Type B pancreatic cell (in vitro differentiated cells): ENCODE measurements around the gene PTPRC. TPM values are rescaled to one million over a fixed set of nuclear protein-coding genes. Genes with fewer than 3 reads are reported as not detected.

Source experiments
- DNase-seq: peaks from one replicate; pipeline ENCODE4 v3.0.0; 2021; ENCODE audit warnings: mixed read lengths; ENCODE audit not compliant: unreplicated experiment; ENCODE audit errors: extremely low spot score
- H3K27ac Mint-ChIP-seq: 2 replicates; pipeline ENCODE4 v1.8.0; 2021; ENCODE audit warnings: mild to moderate bottlenecking, mixed read lengths
- H3K27me3 Mint-ChIP-seq: 2 replicates; pipeline ENCODE4 v1.8.0; 2021; ENCODE audit warnings: mixed read lengths
- H3K36me3 Mint-ChIP-seq: 2 replicates; pipeline ENCODE4 v1.8.0; 2021; ENCODE audit warnings: mixed read lengths
- H3K4me1 Mint-ChIP-seq: one replicate; pipeline ENCODE4 v1.8.0; 2021; ENCODE audit warnings: mixed read lengths; ENCODE audit not compliant: unreplicated experiment
- H3K4me3 Mint-ChIP-seq: 2 replicates; pipeline ENCODE4 v1.8.0; 2021; ENCODE audit warnings: mild to moderate bottlenecking, mixed read lengths
- H3K9me3 Mint-ChIP-seq: 2 replicates; pipeline ENCODE4 v1.8.0; 2021; ENCODE audit warnings: mixed read lengths
- total RNA-seq: library from RNA; stranded (reverse); gene quantifications from 2 replicates; pipeline ENCODE4 v1.2.1, GENCODE V29; 2021; ENCODE audit warnings: low replicate concordance
- TF ChIP-seq, protein P1 (sequence below): fragments of 200-600 bp; sonication (generic); conservative IDR thresholded peaks from 2 replicates; pipeline ENCODE4 v1.5.0; 2021; ENCODE audit warnings: antibody characterized with exemption, mild to moderate bottlenecking

Gene PTPRC
- total RNA-seq, 1 donor from 2014 or later = not detected

DNA sequence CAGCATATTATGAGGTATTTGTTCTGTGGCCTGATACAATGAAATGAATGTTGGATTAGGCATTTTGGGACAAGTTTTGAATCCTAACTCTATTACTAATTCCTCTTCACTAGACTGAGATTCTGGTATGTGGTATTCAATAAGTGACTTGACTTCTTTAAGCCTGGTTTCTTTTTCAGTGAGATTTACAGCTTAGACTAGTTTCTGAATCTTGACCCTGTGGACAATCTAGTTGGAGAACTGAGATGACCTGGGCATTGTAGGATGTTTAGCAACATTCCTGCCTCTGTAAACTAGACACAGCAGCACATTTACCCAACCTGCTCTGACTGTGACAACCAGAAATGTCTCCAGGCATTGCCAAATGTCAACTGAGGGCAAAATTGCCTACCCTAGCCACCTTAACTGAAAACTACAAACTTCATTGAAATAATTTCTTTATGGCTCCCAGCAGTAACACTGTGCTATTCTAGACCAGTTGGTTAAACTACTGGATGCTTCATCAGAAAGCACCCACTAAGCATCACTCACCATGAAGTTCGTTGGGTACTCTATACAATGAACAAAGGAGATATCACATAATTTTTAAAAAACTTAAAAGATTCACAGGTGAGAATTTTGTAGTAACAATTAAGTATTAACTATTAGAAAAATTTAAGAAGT is 16.8 kb downstream of the PTPRC start:
- Mint-ChIP-seq H3K27ac (peak overlapping the region; percentile 74), H3K4me1 (peaks cover 17% of the 10 kb centered on the region), H3K9me3 (no peaks in the 10 kb centered on the region), H3K27me3 (no peaks in the 10 kb centered on the region), H3K4me3 (peak overlapping the region; percentile 18), H3K36me3 (no peaks in the 10 kb centered on the region)
- DNase-seq = no peak
- TF ChIP-seq, protein P1, sequence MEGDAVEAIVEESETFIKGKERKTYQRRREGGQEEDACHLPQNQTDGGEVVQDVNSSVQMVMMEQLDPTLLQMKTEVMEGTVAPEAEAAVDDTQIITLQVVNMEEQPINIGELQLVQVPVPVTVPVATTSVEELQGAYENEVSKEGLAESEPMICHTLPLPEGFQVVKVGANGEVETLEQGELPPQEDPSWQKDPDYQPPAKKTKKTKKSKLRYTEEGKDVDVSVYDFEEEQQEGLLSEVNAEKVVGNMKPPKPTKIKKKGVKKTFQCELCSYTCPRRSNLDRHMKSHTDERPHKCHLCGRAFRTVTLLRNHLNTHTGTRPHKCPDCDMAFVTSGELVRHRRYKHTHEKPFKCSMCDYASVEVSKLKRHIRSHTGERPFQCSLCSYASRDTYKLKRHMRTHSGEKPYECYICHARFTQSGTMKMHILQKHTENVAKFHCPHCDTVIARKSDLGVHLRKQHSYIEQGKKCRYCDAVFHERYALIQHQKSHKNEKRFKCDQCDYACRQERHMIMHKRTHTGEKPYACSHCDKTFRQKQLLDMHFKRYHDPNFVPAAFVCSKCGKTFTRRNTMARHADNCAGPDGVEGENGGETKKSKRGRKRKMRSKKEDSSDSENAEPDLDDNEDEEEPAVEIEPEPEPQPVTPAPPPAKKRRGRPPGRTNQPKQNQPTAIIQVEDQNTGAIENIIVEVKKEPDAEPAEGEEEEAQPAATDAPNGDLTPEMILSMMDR = no peak

DNA sequence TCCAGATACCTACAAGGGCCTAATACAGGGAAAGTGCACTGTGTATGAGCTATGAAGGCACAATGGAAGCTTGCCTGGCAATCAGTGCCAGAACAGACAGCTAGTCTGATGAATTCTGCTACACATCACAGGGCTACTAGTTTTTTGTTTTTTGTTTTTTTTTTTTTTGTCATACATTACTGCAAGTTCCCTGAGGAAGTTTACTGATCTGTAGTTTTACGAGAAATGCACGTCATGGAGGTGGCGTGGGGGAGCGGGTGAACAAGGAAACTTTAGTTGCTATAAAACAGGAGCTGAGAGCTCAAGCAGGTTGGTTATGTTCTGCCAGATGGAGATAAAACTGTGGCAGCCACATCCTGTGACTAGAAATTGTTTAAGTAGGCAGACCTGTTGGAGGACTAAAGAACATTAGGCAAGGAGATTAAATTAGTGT is 17.7 kb downstream of the PTPRC start:
- TF ChIP-seq, protein P1 = no peak
- no peaks in the 10 kb centered on the region for H3K27me3 Mint-ChIP-seq
- peak overlapping the region; percentile 92 for H3K27ac Mint-ChIP-seq
- peak overlapping the region; percentile 51 for H3K4me3 Mint-ChIP-seq
- H3K36me3 Mint-ChIP-seq = no peaks in the 10 kb centered on the region
- H3K9me3 Mint-ChIP-seq = no peaks in the 10 kb centered on the region
- DNase-seq = no peak
- H3K4me1 Mint-ChIP-seq = peaks cover 17% of the 10 kb centered on the region

DNA sequence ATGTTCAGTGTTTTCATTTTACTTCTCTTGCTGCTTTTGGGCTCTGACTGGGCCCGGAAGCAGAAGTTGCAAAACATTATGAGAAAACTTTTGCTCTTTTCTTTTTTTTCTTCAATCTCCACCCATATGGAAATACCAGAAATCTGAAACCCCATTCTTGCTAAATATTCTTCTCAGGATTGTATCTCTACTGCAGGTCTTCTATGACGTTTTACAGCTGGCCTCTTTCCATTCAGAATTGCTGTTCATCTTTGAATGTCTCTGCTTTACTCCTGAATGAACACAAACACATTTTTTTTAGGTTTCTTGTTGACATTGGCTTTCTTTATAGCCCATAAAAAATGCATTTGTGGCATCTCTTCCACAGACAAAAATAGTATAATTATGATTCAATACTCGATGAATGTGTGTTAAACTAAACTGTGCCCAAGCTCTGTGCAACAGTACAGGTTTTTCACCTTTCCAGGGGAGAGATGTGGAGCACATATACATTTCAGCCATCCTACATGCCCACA is 18.8 kb downstream of the PTPRC start:
- no peaks in the 10 kb centered on the region for H3K36me3 Mint-ChIP-seq
- no peaks in the 10 kb centered on the region for H3K9me3 Mint-ChIP-seq
- peak overlapping the region; percentile 0 for H3K4me3 Mint-ChIP-seq
- H3K27me3 Mint-ChIP-seq = no peaks in the 10 kb centered on the region
- TF ChIP-seq, protein P1 = no peak
- no peak for DNase-seq
- peak overlapping the region; percentile 96 for H3K27ac Mint-ChIP-seq
- peaks cover 17% of the 10 kb centered on the region for H3K4me1 Mint-ChIP-seq

DNA sequence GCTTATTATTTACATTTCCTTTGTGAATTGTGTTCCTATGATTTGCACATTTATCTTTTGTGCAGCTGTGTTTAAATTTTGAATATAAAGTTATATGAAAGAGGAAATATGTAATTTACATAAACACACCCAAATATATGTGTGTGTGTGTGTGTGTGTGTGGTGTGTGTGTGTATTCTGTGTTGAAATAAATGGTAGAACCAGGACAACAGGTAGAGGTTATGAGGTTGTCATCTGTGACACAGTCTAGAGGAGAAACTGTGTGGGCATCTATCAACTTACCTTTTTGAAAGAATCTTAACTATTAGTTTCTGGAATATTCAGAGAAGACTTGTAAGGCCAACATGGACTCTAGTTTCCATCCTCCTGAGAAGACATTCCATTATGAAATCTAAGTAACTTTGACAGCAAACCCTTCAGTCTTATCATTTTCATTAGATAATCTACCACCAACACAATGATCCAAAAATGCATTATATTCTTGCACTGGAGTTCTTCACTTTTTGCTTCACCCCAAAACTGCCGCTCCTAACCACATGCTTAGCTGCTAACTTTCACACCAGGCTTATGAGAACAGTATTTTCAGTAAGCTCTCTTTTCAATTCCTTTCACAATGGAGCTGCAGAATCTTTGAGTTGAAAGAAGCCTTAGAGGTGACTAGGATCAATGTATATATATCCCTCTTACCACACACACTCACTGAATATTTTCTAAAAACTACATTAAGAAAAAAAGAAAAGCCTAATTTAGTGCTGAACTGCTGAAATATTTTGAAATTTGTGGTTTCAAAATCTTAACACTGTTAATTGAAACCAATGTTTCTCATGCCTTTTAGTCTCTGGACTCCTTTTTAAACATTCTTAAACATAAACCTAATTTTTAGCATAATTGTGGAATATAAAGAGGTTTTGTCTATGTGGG is 21.8 kb downstream of the PTPRC start:
- H3K4me3 Mint-ChIP-seq = no peak overlapping the region
- TF ChIP-seq, protein P1 = no peak
- no peak for DNase-seq

DNA sequence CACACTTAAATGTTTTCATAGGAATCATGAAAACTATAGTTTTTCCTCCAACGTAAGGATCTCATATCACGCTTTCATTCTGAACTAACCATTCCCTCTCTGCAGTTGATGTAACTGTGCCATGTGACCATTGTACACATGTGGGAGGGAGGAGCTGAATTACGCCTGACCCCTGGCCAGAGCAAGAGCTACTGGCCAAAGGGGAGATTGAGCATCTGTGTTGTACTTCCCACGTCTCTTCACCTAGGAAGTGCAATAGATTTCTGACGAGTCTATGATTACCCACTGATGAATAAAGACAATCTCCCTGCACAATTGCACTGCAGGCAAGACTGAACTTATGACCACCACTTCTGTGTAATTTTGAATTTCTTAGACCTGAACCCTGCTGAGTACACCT is 24.0 kb downstream of the PTPRC start:
- TF ChIP-seq, protein P1 = no peak
- Mint-ChIP-seq H3K36me3 (no peaks in the 10 kb centered on the region), H3K27me3 (no peaks in the 10 kb centered on the region), H3K27ac (no peak overlapping the region), H3K9me3 (no peaks in the 10 kb centered on the region), H3K4me3 (no peak overlapping the region), H3K4me1 (peaks cover 4% of the 10 kb centered on the region)
- DNase-seq = no peak

More for the DNA sequence above, 21.8 kb downstream of the PTPRC start:
- Mint-ChIP-seq H3K27ac (no peak overlapping the region), H3K36me3 (no peaks in the 10 kb centered on the region), H3K9me3 (no peaks in the 10 kb centered on the region), H3K27me3 (no peaks in the 10 kb centered on the region), H3K4me1 (peaks cover 14% of the 10 kb centered on the region)
